GM19025 (cell line): ENCODE results near the gene NLRC3.
"Not testable (repeated sequence)": the region's sequence is repeated elsewhere in the genome, so short reads cannot be mapped to it uniquely, and the experiment has no call there.

Source experiments
- ATAC-seq: cut with Tn5 transposase; IDR thresholded peaks from one replicate; pipeline ENCODE4 v1.9.1; 2021; ENCODE audit warnings: mild to moderate bottlenecking, low read depth, moderate library complexity; ENCODE audit not compliant: unreplicated experiment

NLRC3 gene

DNA sequence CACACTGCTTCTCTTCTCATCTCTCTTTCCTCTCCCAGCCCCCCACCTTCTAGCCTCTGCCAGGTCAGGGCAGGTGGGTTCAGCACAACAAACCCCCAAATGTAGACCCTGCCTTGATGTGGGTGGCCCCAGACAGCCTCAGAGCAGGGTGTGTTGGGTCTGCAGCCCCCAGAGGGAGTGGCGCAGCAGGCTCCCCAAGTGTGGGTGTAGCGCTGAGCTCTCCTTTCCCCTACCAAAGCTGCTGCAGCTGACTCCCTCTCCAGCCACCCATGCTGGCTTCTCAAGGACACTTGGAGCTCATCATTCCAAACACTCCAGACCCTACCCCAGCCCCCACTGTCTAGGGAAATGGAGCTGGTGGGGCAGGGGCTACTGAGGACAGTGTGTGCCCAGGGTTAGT is 27.3 kb downstream of the NLRC3 start:
- no peak for ATAC-seq

- ATAC-seq = no peak
Measured at GRCh38 chr16:3548859-3549258, 28.3 kb downstream of the NLRC3 start.

- ATAC-seq = no peak
Measured at GRCh38 chr16:3548445-3548844, 28.8 kb downstream of the NLRC3 start.

DNA sequence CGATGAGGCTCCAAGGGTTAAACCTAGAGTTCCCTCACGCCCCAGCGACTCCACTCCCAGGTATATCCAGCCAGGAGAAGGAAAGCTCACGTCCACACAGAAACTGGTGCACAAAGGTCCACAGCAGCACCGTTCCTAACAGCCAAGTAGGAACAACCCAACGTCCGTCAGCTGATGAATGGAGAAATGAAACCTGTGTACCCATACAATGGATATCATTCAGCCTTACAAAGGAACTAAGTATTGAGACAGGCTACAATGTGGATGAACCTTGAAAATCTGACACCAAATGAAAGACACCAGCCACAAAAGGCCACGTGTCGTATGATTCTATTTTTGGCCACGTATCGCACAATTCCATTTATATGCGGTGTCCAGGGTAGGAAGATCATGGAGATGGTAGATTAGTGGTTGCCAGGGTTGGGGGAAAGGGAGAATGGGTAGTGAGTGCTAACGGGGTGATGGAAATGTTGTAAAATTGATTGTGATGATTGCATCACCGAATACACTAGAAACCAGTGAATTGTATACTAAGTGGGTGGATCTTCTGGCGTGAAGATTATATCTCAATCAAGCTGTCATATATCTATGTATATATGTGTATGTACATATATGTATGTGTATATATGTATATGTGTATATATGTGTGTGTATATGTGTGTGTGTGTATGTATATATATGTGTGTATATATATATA is 30.1 kb downstream of the NLRC3 start:
- ATAC-seq = no peak

GRCh38 chr16:3542601-3543373 is 34.4 kb downstream of the NLRC3 start:
- ATAC-seq = no peak

- no peak for ATAC-seq
Measured at GRCh38 chr16:3541527-3542155, 35.6 kb downstream of the NLRC3 start.

DNA sequence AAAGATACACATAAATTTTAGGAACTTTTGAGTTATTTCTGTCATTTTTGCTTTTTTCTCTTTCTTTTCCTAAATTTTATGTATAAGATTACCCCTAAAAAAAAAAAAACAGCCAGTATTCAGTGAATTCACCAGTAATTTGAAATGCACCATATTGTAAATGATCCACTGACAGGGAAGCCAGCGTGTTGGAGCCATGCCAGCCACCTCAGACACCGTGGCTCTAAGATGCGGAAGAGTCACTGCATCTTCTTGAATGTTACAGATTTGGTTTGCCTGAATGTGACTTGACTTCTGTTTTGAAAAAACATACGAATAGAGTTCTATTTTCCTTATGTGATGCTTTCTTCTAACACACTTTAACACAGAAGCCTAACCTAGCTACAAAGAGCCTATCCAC is 39.0 kb downstream of the NLRC3 start:
- ATAC-seq = no peak

DNA sequence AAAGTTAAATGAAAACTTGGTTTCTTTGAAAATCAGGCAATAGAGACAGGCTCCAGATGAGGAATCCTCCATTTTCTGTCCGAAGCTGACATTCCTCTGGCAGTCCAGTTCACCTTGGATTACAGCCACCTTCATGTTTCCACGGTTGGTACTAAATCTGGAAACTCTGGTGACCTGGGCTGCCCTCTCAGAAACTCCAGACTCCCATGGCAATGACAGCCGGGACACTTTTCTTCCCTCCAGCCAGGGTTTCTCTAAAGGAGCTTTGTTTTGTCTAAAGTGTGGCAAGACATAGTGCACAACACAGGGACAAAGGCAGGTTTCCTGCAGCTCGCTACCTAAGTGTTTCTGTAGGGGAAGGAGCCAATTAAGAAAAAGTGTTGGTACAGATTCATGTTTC is 40.4 kb downstream of the NLRC3 start:
- no peak for ATAC-seq

GRCh38 chr16:3536271-3536731 is 40.9 kb downstream of the NLRC3 start:
- ATAC-seq = no peak

DNA sequence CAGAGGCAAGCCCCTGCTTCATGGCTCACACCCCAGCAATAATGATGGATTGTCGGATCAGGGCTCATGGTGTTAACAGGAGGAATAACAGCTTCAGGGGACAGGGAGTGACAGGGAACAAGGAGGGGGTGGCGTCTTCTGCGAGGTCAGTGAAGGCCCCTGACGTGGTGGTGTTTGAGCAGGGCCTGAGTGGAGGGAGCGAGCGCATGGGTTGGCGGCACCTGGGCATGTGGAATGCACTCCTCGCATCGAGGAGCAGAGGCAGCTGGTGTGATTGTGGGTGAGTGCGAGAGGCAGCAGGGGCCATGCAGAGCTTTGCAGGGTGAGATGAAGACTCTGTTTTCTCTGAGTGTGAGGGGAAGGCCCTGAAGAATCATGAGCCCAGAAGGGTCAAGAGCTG is 43.1 kb downstream of the NLRC3 start:
- ATAC-seq = no peak

GRCh38 chr16:3532741-3533140 is 44.5 kb downstream of the NLRC3 start:
- no peak for ATAC-seq

GRCh38 chr16:3530371-3530914 is 46.8 kb downstream of the NLRC3 start:
- ATAC-seq = no peak

GRCh38 chr16:3529175-3529574 is 48.0 kb downstream of the NLRC3 start:
- no peak for ATAC-seq

DNA sequence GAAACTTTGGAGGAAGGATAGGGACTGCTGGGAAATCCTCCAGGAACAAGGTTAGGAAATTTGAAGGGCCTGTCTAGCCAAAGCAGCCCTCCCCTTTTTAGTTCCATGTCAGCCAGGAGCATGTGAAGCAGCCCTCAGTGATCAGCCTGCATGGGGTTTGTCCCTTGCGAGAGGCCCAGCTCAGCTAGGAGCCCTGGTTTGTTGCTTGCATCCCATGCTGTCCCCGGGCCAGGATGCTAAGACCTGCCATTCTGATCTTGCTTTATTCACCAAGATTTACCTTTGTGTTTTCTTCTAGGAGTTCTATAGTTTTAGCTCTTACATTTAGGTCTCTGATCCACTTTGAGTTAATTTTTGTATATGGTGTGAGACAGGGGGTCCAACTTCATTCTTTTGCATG is 48.8 kb downstream of the NLRC3 start:
- ATAC-seq = no peak

GRCh38 chr16:3527216-3527829 is 49.9 kb downstream of the NLRC3 start:
- not testable (repeated sequence) for ATAC-seq

DNA sequence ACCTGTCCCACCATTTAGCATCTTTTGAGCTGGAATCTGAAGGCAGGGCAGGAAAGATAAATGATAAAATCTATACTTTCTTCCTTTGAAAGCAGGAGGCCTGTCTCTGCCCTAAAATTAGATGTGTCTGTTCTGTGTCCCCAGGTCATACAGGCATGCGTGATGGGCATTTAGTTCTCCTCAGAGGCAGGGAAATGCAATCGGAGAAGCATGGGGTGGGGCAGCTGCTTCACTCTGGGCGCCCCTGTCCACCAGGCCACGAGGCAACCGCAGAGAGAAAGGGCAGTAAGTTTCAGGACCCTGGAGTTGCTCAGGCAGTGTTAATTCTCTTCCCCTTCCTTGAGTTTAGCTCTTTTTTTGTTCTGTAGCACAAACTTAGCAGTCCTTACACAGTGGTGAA is 51.3 kb downstream of the NLRC3 start:
- ATAC-seq = no peak

DNA sequence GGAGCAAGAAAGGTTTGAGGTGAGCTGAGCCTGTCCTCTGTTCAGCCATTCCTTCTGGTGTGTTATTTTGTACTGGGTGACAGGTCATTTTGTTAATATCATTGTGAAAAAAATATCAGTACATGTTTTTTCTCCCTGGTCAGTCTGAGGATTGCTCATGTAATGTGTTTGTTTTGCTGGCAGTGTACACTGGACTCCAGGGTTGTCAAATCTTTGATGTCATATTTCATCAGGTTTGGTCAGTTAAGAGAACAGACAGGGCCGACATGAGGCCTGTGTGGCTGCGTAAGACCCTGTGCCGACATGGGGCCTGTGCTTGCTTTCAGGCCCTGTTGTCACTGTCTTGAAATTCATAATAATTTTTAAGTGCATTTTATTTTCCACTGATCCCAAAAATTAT is 53.9 kb downstream of the NLRC3 start:
- no peak for ATAC-seq

- ATAC-seq = no peak
Measured at GRCh38 chr16:3520841-3521240, 56.4 kb downstream of the NLRC3 start.

DNA sequence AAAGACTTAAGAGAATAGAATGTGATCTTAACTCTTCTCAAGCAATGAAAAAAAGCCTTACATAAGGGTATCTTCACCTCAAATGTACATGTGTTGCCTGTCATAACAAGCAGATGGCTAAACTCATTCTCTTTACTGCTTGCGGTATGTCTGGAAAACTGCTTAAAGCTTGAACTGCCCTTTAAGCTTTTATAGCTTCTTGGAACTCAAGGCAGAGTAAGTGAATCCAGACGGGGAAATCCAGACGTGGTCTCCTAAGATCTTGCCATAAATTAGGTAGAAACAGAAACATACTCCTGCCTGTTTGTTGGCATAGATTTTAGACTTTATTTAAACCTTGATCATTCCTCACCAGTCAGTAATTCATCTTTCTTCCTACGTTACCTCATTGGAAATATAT is 56.8 kb downstream of the NLRC3 start:
- no peak for ATAC-seq

DNA sequence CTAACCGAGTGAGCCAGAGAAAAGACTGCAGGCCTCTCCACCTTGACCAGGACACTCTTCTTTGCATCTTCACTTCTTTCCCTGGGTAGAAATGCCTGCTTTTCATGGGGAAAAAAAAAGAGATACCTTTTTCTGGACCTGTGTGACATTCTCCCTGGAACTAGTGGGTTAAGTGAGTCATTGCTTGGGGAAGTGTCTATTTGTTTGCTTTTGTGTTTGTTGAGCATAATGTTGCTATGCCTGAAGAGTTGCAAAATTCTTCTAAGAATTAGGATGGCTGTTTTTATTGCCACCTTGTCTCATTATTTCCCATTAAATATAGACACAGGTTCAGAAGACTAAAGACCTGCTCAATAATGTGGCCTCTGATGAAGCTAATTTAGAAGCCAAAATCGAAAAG is 57.6 kb downstream of the NLRC3 start:
- ATAC-seq = no peak

GRCh38 chr16:3518986-3519348 is 58.2 kb downstream of the NLRC3 start:
- no peak for ATAC-seq
